Fibroblast of lung (primary cell): ENCODE results near the gene DNALI1. TPM values are rescaled to one million over a fixed set of nuclear protein-coding genes. Genes with fewer than 3 reads are reported as not detected.
"Not testable (repeated sequence)": the region's sequence is repeated elsewhere in the genome, so short reads cannot be mapped to it uniquely, and the experiment has no call there.

ENCODE experiments used
- DNase-seq, 2 donors: peaks; one replicate each; pipeline versions ENCODE4 v3.0.0 to v3.0.0-alpha.2; 2010; ENCODE audit warnings: low read depth in 2 of 2
- H2AFZ ChIP-seq: 2 replicates; pipeline ENCODE4 v1.5.1; 2012; ENCODE audit warnings: low read length, control low read depth, inconsistent platforms
- H3K27ac ChIP-seq: 2 replicates; pipeline ENCODE4 v1.5.1; 2011; ENCODE audit warnings: low read length, control low read depth; ENCODE audit not compliant: insufficient read depth
- H3K27me3 ChIP-seq: 2 replicates; pipeline ENCODE4 v1.5.1; 2011; ENCODE audit warnings: mild to moderate bottlenecking, low read length; ENCODE audit not compliant: control insufficient read depth, insufficient read depth
- H3K36me3 ChIP-seq: 2 replicates; pipeline ENCODE4 v1.5.1; 2011; ENCODE audit warnings: low read length; ENCODE audit not compliant: control insufficient read depth, insufficient read depth
- H3K4me1 ChIP-seq: 2 replicates; pipeline ENCODE4 v1.5.1; 2011; ENCODE audit warnings: low read length; ENCODE audit not compliant: control insufficient read depth, insufficient read depth; ENCODE audit errors: extremely low read depth
- H3K4me2 ChIP-seq: 2 replicates; pipeline ENCODE4 v1.5.1; 2011; ENCODE audit warnings: low read length, control low read depth; ENCODE audit not compliant: insufficient read depth; ENCODE audit errors: extremely low read depth
- H3K4me3 ChIP-seq, 4 experiments: fragments of 200-600 bp in 1 of 4; sonication (generic) in 1 of 4; replicated peaks in 1 of 4; 2 replicates each; pipeline ENCODE4 v1.5.1; 2011 to 2016; ENCODE audit warnings: low read length in 4 of 4, low read depth in 3 of 4, mild to moderate bottlenecking in 3 of 4, control low read depth in 2 of 4, inconsistent platforms in 1 of 4, mixed read lengths in 1 of 4; ENCODE audit not compliant: insufficient read depth in 1 of 4; ENCODE audit errors: control extremely low read depth in 1 of 4
- H3K79me2 ChIP-seq: 2 replicates; pipeline ENCODE4 v1.5.1; 2012; ENCODE audit warnings: mild to moderate bottlenecking, low read length, inconsistent platforms; ENCODE audit not compliant: control insufficient read depth, insufficient read depth
- H3K9ac ChIP-seq: 2 replicates; pipeline ENCODE4 v1.5.1; 2011; ENCODE audit warnings: mild to moderate bottlenecking, low read length, control low read depth; ENCODE audit not compliant: insufficient read depth
- H3K9me3 ChIP-seq: 2 replicates; pipeline ENCODE4 v1.5.1; 2012; ENCODE audit warnings: low read depth, low read length; ENCODE audit not compliant: control insufficient read depth, insufficient read depth
- H4K20me1 ChIP-seq: 2 replicates; pipeline ENCODE4 v1.5.1; 2011; ENCODE audit warnings: low read length; ENCODE audit not compliant: control insufficient read depth, insufficient read depth; ENCODE audit errors: extremely low read depth
- EZH2 ChIP-seq: IDR thresholded peaks from 2 replicates; pipeline ENCODE4 v1.5.1; 2012; ENCODE audit warnings: low read length, control low read depth, mild to moderate bottlenecking; ENCODE audit errors: missing control alignments
- polyA plus RNA-seq, 2 donors: library from polyadenylated mRNA; depleted of rRNA in 1 of 2; stranded (reverse) in 1 of 2; unstranded in 1 of 2; fragments of >200 nt; gene quantifications; 2 replicates each; pipeline ENCODE4 v1.2.1, GENCODE V29; 2011 to 2012; ENCODE audit warnings: missing spikeins in 1 of 2
- total RNA-seq: library from RNA; depleted of rRNA; stranded (reverse); fragments of >200 nt; gene quantifications from 2 replicates; pipeline ENCODE4 v1.2.1, GENCODE V29; 2014
- TF ChIP-seq, protein P1 (sequence below), 2 donors: IDR thresholded peaks in 1 of 2; conservative IDR thresholded peaks in 1 of 2; 1 replicate in 1 of 2; 2 replicates in 1 of 2; pipeline ENCODE4 v1.5.1; 2011 to 2012; ENCODE audit warnings: low read length in 2 of 2, control low read depth in 1 of 2, inconsistent platforms in 1 of 2, low read depth in 1 of 2, mild to moderate bottlenecking in 1 of 2

DNALI1 gene
- total and polyA plus RNA-seq, 2 donors (not counting 1 experiment from before 2014, with no cell fraction given): 5.0 to 8.3 TPM

GRCh38 chr1:37558411-37558810 is 1.7 kb downstream of the DNALI1 start:
- no peaks in the 10 kb centered on the region for H3K27me3 ChIP-seq
- H3K36me3 ChIP-seq: peaks cover 5% of the 10 kb centered on the region
- H3K4me2 ChIP-seq: no peak overlapping the region
- H3K79me2 ChIP-seq: peaks cover 7% of the 10 kb centered on the region
- no peak for TF ChIP-seq EZH2
- TF ChIP-seq, protein P1, sequence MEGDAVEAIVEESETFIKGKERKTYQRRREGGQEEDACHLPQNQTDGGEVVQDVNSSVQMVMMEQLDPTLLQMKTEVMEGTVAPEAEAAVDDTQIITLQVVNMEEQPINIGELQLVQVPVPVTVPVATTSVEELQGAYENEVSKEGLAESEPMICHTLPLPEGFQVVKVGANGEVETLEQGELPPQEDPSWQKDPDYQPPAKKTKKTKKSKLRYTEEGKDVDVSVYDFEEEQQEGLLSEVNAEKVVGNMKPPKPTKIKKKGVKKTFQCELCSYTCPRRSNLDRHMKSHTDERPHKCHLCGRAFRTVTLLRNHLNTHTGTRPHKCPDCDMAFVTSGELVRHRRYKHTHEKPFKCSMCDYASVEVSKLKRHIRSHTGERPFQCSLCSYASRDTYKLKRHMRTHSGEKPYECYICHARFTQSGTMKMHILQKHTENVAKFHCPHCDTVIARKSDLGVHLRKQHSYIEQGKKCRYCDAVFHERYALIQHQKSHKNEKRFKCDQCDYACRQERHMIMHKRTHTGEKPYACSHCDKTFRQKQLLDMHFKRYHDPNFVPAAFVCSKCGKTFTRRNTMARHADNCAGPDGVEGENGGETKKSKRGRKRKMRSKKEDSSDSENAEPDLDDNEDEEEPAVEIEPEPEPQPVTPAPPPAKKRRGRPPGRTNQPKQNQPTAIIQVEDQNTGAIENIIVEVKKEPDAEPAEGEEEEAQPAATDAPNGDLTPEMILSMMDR (conservative IDR thresholded peaks at IDR 0.05 in 1 of 2, IDR thresholded peaks at IDR 0.05 in 1 of 2; ENCODE audit: low read depth in 1 of 2, low read length in 2 of 2): no peak
- no peak overlapping the region for H3K4me3 ChIP-seq
- H4K20me1 ChIP-seq: no peaks in the 10 kb centered on the region
- H3K4me1 ChIP-seq: peaks cover 9% of the 10 kb centered on the region
- H3K9me3 ChIP-seq: no peaks in the 10 kb centered on the region
- no peak overlapping the region for H3K9ac ChIP-seq
- H2AFZ ChIP-seq: no peak overlapping the region
- no peak overlapping the region for H3K27ac ChIP-seq
- DNase-seq: no peak

GRCh38 chr1:37559080-37559479 is 2.3 kb downstream of the DNALI1 start:
- no peaks in the 10 kb centered on the region for H3K27me3 ChIP-seq
- no peak overlapping the region for H2AFZ ChIP-seq
- no peak overlapping the region for H3K27ac ChIP-seq
- H3K4me2 ChIP-seq: no peak overlapping the region
- H3K4me1 ChIP-seq: peaks cover 9% of the 10 kb centered on the region
- H4K20me1 ChIP-seq: no peaks in the 10 kb centered on the region
- no peak overlapping the region for H3K9ac ChIP-seq
- H3K36me3 ChIP-seq: peaks cover 5% of the 10 kb centered on the region
- H3K9me3 ChIP-seq: no peaks in the 10 kb centered on the region
- H3K4me3 ChIP-seq: no peak overlapping the region
- TF ChIP-seq, protein P1 (conservative IDR thresholded peaks at IDR 0.05 in 1 of 2, IDR thresholded peaks at IDR 0.05 in 1 of 2; ENCODE audit: low read depth in 1 of 2, low read length in 2 of 2): no peak
- TF ChIP-seq EZH2: no peak
- H3K79me2 ChIP-seq: no peaks in the 10 kb centered on the region
- no peak for DNase-seq

DNA sequence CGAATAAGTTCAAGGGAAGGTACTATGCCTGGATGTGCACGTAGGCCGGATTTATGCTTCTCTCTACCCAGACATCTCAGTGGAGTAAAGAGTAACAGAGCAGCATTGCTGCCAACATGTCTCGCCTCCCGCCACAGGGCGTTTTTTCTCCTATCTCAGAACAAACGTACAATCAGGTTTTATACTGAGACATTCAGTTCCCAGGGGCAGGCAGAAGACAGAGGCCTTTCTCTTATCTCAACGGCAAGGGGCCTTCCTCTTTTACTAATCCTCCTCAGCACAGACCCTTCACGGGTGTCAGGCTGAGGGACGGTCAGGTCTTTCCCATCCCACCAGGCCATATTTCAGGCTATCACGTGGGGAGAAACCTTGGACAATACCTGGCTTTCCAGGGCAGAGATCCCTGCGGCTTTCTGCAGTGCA is 3.2 kb downstream of the DNALI1 start:
- not testable (repeated sequence) for H3K27me3 ChIP-seq, H3K27ac ChIP-seq, H3K4me1 ChIP-seq, H2AFZ ChIP-seq, H3K4me2 ChIP-seq, H4K20me1 ChIP-seq, DNase-seq, H3K9me3 ChIP-seq, H3K36me3 ChIP-seq, H3K79me2 ChIP-seq, H3K4me3 ChIP-seq, H3K9ac ChIP-seq
